ENCODE results near the gene HS3ST5.

DNA sequence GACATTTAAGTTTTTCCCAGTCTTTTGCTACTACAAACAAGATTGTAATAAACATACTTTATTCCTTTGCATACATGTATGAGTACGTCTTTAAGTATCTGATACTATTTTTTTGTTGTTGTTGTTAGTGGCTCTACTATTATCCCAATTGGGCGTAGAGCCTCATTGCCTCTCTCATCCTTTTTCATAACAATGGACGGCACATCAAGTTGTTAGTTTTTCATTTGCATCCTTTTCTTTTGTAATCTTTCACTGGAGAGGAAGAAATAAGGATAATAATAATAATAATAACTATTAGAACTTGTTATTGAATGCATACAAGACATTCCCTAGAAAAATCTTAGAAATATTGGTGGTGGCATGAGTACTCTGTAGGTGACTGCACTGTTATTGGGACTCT is 23.1 kb downstream of the HS3ST5 start:
- TF ChIP-seq, protein P1, sequence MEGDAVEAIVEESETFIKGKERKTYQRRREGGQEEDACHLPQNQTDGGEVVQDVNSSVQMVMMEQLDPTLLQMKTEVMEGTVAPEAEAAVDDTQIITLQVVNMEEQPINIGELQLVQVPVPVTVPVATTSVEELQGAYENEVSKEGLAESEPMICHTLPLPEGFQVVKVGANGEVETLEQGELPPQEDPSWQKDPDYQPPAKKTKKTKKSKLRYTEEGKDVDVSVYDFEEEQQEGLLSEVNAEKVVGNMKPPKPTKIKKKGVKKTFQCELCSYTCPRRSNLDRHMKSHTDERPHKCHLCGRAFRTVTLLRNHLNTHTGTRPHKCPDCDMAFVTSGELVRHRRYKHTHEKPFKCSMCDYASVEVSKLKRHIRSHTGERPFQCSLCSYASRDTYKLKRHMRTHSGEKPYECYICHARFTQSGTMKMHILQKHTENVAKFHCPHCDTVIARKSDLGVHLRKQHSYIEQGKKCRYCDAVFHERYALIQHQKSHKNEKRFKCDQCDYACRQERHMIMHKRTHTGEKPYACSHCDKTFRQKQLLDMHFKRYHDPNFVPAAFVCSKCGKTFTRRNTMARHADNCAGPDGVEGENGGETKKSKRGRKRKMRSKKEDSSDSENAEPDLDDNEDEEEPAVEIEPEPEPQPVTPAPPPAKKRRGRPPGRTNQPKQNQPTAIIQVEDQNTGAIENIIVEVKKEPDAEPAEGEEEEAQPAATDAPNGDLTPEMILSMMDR (IDR thresholded peaks at IDR 0.05): no peak
- TF ChIP-seq EP300 (IDR thresholded peaks at IDR 0.05) (no peak), POLR2AphosphoS5 (IDR thresholded peaks at IDR 0.05) (no peak), POLR2A (IDR thresholded peaks at IDR 0.05) (no peak)

Measured in stomach (tissue), 4 donors.